DND-41 (cell line): ENCODE data around the gene PRKRIP1.

Source experiments
- ATAC-seq: fragments of 200-7000 bp; cut with Tn5 transposase; 3 replicates; pipeline ENCODE4 v1.9.1; 2021; ENCODE audit warnings: low read depth; ENCODE audit not compliant: insufficient read depth
- DNase-seq: peaks from one replicate; pipeline ENCODE4 v3.0.0-alpha.2; 2020
- H2AFZ ChIP-seq: 2 replicates; pipeline ENCODE4 v1.6.0; 2012; ENCODE audit warnings: low read depth, low read length
- H3K27ac ChIP-seq: 2 replicates; pipeline ENCODE4 v1.5.1; 2012; ENCODE audit warnings: low read length, inconsistent platforms
- H3K27me3 ChIP-seq: fragments of 200-600 bp; sonication (generic); 2 replicates; pipeline ENCODE4 v1.6.0; 2012; ENCODE audit warnings: low read length, mild to moderate bottlenecking, inconsistent platforms; ENCODE audit not compliant: insufficient read depth, poor library complexity
- H3K36me3 ChIP-seq: 2 replicates; pipeline ENCODE4 v1.5.1; 2012; ENCODE audit warnings: low read length, inconsistent platforms; ENCODE audit not compliant: insufficient read depth
- H3K4me1 ChIP-seq: 2 replicates; pipeline ENCODE4 v1.5.1; 2012; ENCODE audit warnings: mild to moderate bottlenecking, low read length; ENCODE audit not compliant: insufficient read depth
- H3K4me2 ChIP-seq: 2 replicates; pipeline ENCODE4 v1.6.0; 2012; ENCODE audit warnings: mild to moderate bottlenecking, moderate library complexity, low read length, inconsistent platforms; ENCODE audit not compliant: insufficient read depth
- H3K4me3 ChIP-seq, 2 experiments: fragments of 200-600 bp in 1 of 2; shearing (Covaris generic) in 1 of 2; 2 replicates each; pipeline ENCODE4 v1.5.1; 2012 to 2016; ENCODE audit warnings: inconsistent platforms in 2 of 2, low read length in 2 of 2, mild to moderate bottlenecking in 2 of 2, low read depth in 1 of 2, moderate library complexity in 1 of 2
- H3K79me2 ChIP-seq: 2 replicates; pipeline ENCODE4 v1.6.0; 2012; ENCODE audit warnings: low read length, inconsistent platforms; ENCODE audit not compliant: insufficient read depth
- H3K9ac ChIP-seq: 2 replicates; pipeline ENCODE4 v1.6.0; 2012; ENCODE audit warnings: low read depth, mild to moderate bottlenecking, inconsistent platforms, low read length, moderate library complexity
- H3K9me3 ChIP-seq: 2 replicates; pipeline ENCODE4 v1.5.1; 2012; ENCODE audit warnings: low read length, moderate library complexity, mild to moderate bottlenecking, inconsistent platforms; ENCODE audit not compliant: insufficient read depth, severe bottlenecking
- H4K20me1 ChIP-seq: 2 replicates; pipeline ENCODE4 v1.6.0; 2012; ENCODE audit warnings: low read length; ENCODE audit not compliant: insufficient read depth
- CTCF ChIP-seq: IDR thresholded peaks from 2 replicates; pipeline ENCODE4 v1.5.1; 2012; ENCODE audit warnings: borderline replicate concordance, low read length, moderate library complexity, mild to moderate bottlenecking; ENCODE audit not compliant: poor library complexity, severe bottlenecking; ENCODE audit errors: extremely low read depth
- EZH2 ChIP-seq: IDR thresholded peaks from 3 replicates; pipeline ENCODE4 v1.6.1; 2012; ENCODE audit warnings: borderline replicate concordance, low read depth, mild to moderate bottlenecking, moderate library complexity, low read length, inconsistent platforms; ENCODE audit not compliant: severe bottlenecking

The PRKRIP1 gene

DNA sequence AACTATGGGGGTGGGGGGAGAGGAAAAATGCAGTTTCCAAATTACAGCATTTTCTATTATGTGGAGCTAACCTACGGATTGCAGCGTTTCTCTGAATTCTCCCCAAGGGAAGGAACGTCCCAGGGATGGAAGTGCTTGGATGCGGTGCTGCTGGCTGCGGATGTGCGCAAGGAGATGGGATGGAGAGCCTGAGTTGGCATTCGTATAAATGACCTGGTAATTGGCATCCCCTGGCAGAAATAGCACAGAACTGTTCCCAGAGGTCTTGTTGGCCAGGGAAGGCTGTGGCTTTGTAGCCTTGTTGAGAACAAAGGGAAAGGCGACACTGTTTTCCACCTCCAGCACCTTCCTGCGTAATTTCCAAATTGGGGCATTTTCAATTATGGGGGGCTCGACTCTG, 40.0 kb downstream of the PRKRIP1 start:
- TF ChIP-seq EZH2 (no peak), CTCF (no peak)
- no peak for ATAC-seq
- H3K27ac ChIP-seq: no peak overlapping the region
- H3K4me2 ChIP-seq: no peak overlapping the region
- no peak overlapping the region for H3K4me3 ChIP-seq
- no peak overlapping the region for H3K9ac ChIP-seq
- no peaks in the 10 kb centered on the region for H3K79me2 ChIP-seq
- DNase-seq: no peak
- H3K27me3 ChIP-seq: no peaks in the 10 kb centered on the region
- H3K36me3 ChIP-seq: no peaks in the 10 kb centered on the region
- 0 out of 2 replicates have a peak, but pooled peaks cover 3% of the 10 kb centered on the region for H4K20me1 ChIP-seq
- peaks cover 20% of the 10 kb centered on the region for H3K4me1 ChIP-seq
- H2AFZ ChIP-seq: no peak overlapping the region
- no peaks in the 10 kb centered on the region for H3K9me3 ChIP-seq

- Histone ChIP-seq H3K4me3 (no peak overlapping the region), H3K36me3 (peaks cover 3% of the 10 kb centered on the region; the same call in 1 of the 2 replicates), H3K4me1 (peaks cover 4% of the 10 kb centered on the region; the same call in 1 of the 2 replicates), H3K9me3 (no peaks in the 10 kb centered on the region), H3K4me2 (no peak overlapping the region), H3K27ac (no peak overlapping the region), H3K79me2 (no peaks in the 10 kb centered on the region), H2AFZ (no peak overlapping the region), H3K27me3 (no peaks in the 10 kb centered on the region), H3K9ac (no peak overlapping the region), H4K20me1 (no peaks in the 10 kb centered on the region)
- ATAC-seq (no peak), DNase-seq (no peak)
- TF ChIP-seq CTCF: no peak
- TF ChIP-seq EZH2: no peak
Measured at GRCh38 chr7:102439963-102440795, 44.0 kb downstream of the PRKRIP1 start.

GRCh38 chr7:102444961-102445673, 49.0 kb downstream of the PRKRIP1 start:
- Histone ChIP-seq H3K27ac (no peak overlapping the region), H3K4me3 (no peak overlapping the region), H3K27me3 (no peaks in the 10 kb centered on the region), H2AFZ (no peak overlapping the region), H3K36me3 (peaks cover 16% of the 10 kb centered on the region; the same call in 1 of the 2 replicates), H4K20me1 (no peaks in the 10 kb centered on the region), H3K4me1 (peaks cover 4% of the 10 kb centered on the region; the same call in 1 of the 2 replicates), H3K79me2 (no peaks in the 10 kb centered on the region), H3K9ac (no peak overlapping the region), H3K4me2 (no peak overlapping the region), H3K9me3 (no peaks in the 10 kb centered on the region)
- no peak for ATAC-seq
- no peak for DNase-seq
- TF ChIP-seq CTCF (no peak), EZH2 (no peak)
